HG03521 (cell line): Measurements from ENCODE around the gene MCTP1.

ENCODE experiments used
- ATAC-seq: cut with Tn5 transposase; IDR thresholded peaks from one replicate; pipeline ENCODE4 v1.9.1; 2021; ENCODE audit warnings: mild to moderate bottlenecking, moderate library complexity; ENCODE audit not compliant: unreplicated experiment

MCTP1 gene

DNA sequence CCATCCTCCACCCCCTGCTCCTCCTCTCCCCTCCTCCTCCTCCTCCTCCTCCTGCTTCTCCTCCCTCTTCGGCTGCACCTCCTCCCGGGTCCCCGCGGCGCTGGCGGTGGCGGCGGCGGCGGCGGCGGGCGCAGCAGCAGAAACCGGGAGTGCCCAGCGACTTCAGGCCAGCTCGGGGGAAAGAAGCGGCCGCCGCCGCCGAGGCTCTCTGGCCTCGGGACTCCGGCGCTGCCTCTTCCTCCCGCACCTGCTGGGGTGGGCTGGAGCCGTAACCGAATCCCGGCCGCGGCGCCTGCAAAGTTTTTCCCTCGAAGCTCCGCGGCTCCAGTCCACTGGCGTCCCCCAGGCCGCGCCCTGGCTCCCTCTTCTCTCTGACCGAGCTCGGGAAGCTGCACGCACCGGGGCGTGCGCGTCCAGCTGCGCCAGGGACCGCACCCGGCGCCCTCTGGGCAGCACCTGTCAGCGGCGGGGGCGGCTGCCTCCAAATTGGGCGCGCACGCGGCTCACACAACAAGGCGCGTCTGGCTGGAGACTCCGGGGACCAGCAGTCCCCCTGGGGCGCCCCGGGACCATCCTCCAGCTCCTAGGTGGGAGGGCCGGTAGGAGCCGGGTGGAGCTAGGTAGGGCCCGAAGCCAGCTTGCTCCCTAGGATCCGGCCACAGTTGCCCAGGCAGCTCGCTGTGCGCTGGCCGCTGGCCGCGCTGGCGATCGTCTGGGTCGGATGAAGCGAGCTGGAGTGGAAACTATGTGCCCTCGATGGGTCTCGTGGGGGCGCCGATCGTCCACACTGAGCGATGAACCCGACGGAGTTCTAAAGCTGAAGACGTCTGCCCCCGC lies at the start of gene MCTP1:
TSS of gene MCTP1 (minus strand) at position 523 of the 837 bp plus-strand sequence.
- peak; percentile 16 for ATAC-seq

DNA sequence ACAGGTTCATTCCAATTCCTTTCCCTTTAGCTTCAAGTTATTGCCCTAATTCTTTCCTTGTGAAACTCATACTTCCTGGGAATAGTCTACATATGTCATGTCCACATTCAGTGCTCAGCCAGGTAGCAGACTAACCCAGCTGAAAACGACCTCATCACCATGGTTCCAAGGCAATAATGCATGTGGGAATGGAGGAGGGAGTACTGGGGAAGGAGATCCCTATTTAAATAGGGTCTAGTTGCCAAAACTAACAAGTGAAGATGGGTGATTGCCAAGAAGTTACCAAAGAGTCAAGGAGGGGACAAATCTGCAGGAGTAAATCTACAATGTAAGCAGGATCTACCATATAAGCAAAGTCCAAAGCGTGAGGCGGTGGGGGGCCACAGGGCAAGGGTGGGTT lies 47.3 kb upstream of the MCTP1 start:
- no peak for ATAC-seq

- ATAC-seq, result no peak
Measured at GRCh38 chr5:95331358-95331757, 46.5 kb upstream of the MCTP1 start.

- no peak for ATAC-seq
Measured at GRCh38 chr5:95327211-95327610, 42.3 kb upstream of the MCTP1 start.

GRCh38 chr5:95317687-95318086 lies 32.8 kb upstream of the MCTP1 start:
- ATAC-seq, result no peak

DNA sequence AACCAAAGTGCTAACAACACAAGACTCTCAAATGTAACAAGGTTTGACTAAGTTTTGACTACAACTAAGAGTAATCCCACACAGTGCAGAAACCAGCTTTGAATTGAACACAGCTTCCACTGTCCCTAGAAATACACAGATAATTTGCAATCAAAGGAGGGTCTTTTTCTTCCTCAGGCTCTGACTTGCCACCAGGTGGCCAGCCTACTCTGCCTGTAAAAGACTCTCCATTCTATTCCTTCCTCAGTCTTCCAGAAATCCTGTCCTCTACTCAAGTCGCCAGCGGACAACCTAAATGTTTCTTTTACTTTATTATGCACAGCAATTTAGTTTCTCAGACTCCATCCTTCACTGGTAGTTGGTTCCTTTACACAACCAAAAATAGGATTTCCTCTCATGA lies 32.2 kb upstream of the MCTP1 start:
- ATAC-seq, result no peak

DNA sequence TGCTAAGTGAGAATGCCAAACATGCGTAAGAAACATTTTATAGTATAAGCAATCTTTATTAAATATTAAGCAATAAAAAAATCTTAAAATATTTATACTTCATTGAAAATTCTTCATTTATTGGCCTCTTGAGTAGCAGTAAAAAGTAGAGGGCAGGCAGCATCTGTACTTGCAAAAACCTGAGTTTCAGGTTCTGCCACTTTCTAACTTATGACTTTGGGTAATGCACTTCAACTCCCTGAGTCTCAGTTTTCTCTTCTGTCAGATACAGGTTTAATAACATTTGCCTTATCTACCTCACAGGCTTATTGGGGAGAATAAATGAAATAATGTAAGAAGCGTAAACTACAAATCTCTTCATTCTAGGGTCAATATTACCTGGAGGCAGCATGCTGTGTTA lies 19.8 kb upstream of the MCTP1 start:
- ATAC-seq, result no peak

- no peak for ATAC-seq
Measured at GRCh38 chr5:95298651-95299050, 13.8 kb upstream of the MCTP1 start.

- ATAC-seq, result no peak
Measured at GRCh38 chr5:95296291-95296690, 11.4 kb upstream of the MCTP1 start.

GRCh38 chr5:95285409-95285755 lies 488 bp upstream of the MCTP1 start:
- ATAC-seq, result no peak

DNA sequence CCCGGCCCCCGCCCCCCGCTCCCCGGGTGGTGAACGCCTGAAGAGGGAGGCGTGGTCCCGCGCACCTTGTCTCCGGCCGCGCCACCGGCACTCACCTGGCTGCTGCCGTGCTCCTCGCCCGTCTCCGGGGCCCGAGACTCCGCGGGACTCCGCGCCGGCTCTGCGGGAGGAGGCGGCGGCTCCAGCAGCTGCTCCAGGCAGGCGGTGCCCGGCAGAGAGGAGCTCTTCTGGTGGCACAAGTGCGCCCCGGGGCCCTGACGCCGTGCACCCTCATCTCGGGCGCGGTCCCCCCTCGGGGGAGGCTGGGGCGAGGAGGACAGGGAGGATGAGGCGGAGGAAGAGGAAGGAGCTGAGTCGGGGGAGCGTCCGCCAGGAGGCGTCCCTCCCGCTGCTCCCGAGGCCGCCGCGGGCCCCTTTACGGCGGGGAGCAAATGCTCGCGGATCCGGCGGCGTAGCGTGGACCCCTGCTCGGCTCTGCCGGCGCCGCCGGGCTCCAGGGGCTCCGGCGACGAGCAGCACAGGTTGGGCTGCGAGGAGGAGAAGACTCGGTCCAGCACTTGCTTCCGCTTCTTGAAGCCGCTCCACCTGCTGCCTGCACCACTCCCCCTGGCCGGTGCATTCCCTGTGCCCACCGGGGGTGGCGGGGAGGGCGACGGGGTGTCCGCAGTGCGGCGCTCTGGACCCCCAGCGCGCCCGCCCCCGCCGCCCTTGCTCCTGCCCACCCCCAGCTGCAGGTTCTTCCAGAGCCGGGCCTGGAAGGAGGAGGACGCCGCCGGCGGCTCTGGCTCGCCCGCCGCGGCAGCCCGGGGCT lies 928 bp downstream of the MCTP1 start:
- peak; percentile 46 for ATAC-seq

DNA sequence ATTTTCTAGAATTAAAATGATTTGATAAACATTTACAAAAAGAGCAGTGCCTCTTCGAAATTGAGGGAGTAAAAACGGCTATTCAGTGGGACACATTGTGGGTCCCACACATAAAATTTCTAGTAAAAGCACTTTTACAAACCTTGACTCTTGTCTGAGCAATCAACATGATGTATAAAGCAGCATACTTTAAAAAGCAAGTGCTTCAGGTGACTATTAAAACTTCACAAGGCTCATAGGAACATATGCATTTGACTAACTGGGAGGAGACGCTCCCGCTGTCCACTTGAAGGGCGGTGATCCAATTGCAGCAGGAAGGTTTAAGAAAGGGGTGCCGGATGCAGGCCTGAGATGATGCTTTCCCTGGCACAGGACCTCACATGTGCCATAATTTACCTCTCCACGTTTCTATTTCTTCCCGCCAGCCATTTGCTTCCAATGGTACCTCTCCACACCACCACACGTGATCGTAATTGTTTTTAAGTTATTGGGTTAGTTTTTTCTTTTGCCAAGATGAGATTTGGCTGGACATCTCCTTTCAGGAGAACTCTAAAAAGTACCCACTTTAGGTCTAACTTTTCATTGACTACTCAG lies 1.8 kb downstream of the MCTP1 start:
- no peak for ATAC-seq

DNA sequence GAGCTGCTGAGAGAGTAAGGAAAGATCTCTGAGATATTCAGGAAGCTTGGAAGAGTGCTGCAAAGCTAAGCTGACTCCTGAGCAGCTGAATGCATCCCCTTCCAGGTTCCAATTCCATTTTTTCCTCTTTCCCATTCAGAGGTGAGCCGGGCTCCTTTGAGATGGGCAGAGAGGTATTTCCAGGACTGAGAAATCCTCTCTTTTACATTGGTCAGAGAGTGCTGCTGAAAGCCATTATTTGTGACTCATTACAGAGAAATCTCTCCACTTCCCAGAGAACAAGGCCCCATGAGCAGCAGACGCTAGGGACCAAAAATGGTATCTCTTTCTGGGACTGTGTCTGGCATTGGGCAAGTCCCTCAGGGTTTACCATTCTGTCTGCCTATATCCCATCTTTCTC lies 3.7 kb downstream of the MCTP1 start:
- no peak for ATAC-seq

- ATAC-seq, result no peak
Measured at GRCh38 chr5:95280401-95281095, 4.3 kb downstream of the MCTP1 start.

DNA sequence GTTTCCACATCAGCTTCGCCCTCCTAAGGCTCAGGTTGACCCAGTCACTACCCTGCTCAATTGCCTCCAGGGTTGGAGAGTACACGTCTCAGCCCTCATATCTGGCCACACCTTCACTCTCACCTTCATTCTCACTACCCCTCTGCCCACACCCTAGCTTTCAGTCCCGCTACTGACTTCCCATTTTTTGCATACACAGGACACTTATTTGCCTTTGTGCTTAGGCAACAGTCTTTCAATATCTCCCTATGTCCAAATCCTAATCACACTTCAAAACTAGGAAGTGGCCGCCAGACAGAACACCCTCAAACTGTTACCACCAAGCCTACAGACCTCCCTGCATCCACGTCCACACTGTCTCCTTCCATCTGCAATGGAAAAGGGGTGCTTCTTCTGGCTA lies 10.9 kb downstream of the MCTP1 start:
- ATAC-seq, result no peak

GRCh38 chr5:95272316-95272929 lies 12.5 kb downstream of the MCTP1 start:
- ATAC-seq, result no peak

- no peak for ATAC-seq
Measured at GRCh38 chr5:95262933-95263660, 21.8 kb downstream of the MCTP1 start.

DNA sequence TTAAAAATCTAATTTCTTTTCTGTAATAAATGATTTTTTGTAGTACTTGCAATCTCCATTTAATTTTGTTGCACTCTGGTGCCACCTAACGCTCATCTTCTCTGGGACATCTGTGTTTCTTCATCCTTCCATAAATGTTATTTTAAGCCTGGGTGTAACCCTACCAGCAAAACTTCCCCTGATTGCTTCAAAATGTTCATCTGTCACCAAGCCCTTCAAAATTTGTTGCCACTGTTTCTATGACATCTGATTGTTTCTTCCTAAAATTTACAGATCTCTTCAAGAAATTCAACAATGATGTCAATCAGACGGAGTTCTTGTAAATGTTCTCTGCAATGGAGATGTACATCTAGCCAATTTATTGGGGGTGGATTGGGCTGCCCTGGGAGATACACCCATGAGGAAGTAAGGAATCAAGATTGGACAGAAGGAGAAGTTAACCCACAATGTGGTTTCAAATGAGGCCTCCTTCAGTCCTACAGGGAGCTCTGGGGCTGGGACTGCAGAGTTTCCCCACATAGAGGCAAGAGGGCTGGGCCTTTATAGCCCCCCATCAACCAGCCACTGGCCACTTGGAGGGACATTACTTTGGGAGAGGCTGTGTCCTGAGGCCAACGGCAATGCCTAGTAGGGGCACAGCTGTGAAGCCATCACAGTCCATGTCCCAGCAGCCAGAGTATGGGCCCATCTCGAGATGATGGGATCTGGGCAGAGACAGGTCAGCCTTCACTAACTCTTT lies 23.3 kb downstream of the MCTP1 start:
- no peak for ATAC-seq

- ATAC-seq, result no peak
Measured at GRCh38 chr5:95256991-95257390, 27.9 kb downstream of the MCTP1 start.
